Measurements from ENCODE around the gene GSTT2.

Gene GSTT2

GRCh38 chr22:24009227-24010017 is 29.5 kb downstream of the GSTT2 start:
- DNase-seq (ENCODE audit: low read depth), result no peak

DNA sequence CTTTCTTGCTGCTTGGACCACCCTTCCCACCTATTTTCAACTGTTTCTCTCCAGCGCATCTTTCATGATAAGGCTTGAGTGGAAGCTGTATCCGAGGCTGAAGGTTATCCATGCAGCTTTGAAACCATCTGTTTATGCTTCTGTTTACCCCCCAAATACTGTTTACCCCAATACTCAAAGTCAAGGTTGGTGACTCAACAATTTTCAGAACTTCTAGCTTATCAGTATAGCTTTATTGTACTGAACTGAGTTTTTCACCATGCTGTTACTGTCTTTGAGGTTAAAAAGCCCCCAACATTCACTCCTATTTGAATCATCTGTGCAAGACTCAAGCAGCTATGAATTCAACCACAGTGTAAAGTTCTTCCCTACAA is 30.1 kb downstream of the GSTT2 start:
- DNase-seq (ENCODE audit: low read depth), result no peak

DNA sequence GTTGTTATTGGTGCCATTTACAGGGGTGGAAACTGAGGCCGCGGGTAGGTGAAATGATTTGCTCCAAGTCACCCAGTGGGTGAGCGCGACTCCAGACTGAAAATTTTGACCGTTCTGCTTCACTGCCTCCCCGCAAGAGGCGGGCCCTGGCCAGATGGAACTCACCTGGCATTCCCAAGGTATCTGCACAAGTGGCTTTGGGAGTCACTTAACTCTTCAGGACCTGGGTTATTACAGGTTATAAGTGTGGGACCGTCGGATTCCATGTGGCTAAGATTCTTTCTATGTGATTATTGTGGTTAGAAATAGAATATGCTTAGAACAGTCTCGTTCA is 31.8 kb downstream of the GSTT2 start:
- no peak for DNase-seq (ENCODE audit: low read depth)

GRCh38 chr22:24016156-24016555 is 36.2 kb downstream of the GSTT2 start:
- no peak for DNase-seq (ENCODE audit: low read depth)

GRCh38 chr22:24021304-24021703 is 41.4 kb downstream of the GSTT2 start:
- no peak for DNase-seq (ENCODE audit: low read depth)

- no peak for DNase-seq (ENCODE audit: low read depth)
Observed at GRCh38 chr22:24023204-24023789, 43.4 kb downstream of the GSTT2 start.

DNA sequence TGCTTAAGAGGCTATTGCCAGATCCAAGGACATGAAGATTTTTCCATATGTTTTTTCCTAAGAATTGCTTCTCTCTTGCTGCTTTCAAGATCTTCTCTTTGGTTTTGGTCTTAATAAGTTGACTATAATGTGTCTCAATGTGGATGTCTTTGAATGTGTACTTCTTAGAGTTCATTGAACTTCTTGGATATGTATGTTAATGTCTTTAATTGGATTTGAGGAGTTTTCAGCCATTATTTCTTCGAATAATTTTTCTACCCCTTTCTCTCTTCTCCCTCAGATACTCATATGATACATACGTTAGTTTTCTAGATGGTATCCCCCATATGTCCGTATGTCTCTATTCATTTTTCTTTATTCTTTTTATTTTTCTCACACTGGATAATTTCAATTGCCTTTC is 44.4 kb downstream of the GSTT2 start:
- no peak for DNase-seq (ENCODE audit: low read depth)

- DNase-seq (ENCODE audit: low read depth), result no peak
Observed at GRCh38 chr22:24025475-24025874, 45.5 kb downstream of the GSTT2 start.

DNA sequence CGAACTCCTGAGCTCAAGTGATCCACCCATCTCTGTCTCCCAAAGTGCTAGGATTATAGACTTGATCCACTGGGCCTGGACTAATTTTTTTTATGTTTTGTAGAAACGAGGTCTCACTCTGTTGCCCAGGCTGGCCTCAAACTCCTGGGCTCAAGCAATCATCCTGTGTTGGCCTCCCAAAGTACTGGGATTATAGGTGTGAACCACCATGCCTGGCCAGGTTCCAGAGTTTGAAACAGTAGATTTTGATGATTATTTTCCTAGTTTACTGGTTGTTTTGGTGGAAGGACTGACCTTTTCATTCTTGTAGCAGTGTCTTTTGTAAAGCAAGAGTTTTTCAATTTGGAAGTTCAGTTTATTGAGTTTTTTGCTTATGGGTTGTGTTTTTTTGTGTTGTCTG is 46.1 kb downstream of the GSTT2 start:
- DNase-seq (ENCODE audit: low read depth), result no peak

DNA sequence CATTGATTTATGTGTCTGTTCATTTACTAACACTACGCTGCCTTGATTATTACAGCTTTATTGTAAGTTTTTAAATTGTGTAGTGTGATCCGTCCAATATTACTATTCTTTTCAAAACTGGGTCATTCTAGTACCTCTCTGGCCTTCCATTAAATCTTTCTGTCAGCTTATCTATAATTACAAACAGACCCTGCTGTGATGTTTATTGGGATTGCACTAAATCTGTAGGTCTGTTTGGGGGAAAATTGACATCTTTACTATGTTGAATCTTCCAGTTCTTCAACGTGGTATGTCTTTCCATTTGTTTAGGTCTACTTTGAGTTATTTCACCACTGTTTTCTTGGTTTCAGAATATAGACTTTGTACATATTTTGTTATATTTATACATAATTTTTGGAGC is 46.8 kb downstream of the GSTT2 start:
- DNase-seq (ENCODE audit: low read depth), result no peak

DNA sequence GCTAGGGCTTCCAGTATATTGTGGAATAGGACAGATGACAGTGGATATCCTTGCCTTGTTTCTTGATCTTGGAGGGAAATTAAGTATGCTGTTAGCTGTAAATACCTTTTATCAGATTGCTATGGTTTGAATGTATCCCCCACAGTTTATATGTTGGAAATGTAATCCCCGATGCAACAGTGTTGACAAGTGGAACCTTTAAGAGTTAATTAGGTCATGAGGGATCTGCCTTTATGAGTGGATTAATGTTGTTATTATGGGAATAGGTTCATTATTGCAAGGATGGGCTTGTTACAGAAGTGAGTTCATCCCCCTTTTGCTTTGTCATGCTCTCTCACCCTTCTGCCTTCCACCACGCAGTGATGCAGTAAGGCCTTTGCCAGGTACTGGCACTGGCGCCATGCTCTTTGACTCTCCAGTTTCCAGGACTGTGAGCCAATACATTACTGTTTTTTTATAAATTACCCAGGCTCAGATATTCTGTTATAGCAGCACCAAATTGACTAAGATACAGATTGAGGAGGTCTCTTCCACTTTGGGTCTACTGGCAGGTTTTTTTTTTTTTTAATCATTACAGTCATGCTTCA is 47.5 kb downstream of the GSTT2 start:
- DNase-seq (ENCODE audit: low read depth), result no peak

GRCh38 chr22:24027991-24028390 is 48.1 kb downstream of the GSTT2 start:
- DNase-seq (ENCODE audit: low read depth), result no peak

DNA sequence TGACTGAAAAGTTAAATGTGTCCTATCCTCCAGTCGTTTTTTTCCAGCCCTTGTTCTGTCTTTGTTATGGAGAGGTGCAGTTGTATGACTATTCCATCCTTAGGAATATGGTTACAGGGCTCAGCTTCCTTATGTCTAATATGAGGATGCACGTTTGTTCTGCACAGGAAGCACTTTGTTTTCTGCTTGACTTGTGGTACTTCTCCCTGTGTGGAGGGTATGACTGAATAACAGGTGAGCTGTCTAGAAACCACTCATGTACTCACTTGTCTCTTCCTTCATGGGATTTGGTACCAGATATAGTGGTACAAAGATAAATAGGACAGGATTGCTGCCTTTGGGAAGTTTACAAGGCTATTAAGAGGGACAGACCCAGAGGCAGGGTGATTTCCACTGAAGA is 48.6 kb downstream of the GSTT2 start:
- DNase-seq (ENCODE audit: low read depth), result no peak

GRCh38 chr22:24029304-24029703 is 49.4 kb downstream of the GSTT2 start:
- no peak for DNase-seq (ENCODE audit: low read depth)

GRCh38 chr22:24030186-24030702 is 50.3 kb downstream of the GSTT2 start:
- no peak for DNase-seq (ENCODE audit: low read depth)
